ENCODE data around the gene MFAP1.

The MFAP1 gene

GRCh38 chr15:43776718-43777266 is 47.7 kb downstream of the MFAP1 start, which contains the start of gene ELL3:
TSS of gene ELL3 (minus strand) at chr15:43776966. CDS start at chr15:43776901, 65 bp downstream.
- DNase-seq (ENCODE audit: low read depth in 2 of 2), result peak; percentile 51 to 69

- DNase-seq (ENCODE audit: low read depth in 2 of 2), result no peak
These were observed 48.3 kb downstream of the MFAP1 start for GRCh38 chr15:43776101-43776717.

- DNase-seq (ENCODE audit: low read depth in 2 of 2), result no peak
These were observed 49.0 kb downstream of the MFAP1 start for GRCh38 chr15:43775411-43775965.

GRCh38 chr15:43774062-43774461 is 50.4 kb downstream of the MFAP1 start:
- DNase-seq (ENCODE audit: low read depth in 2 of 2), result no peak

GRCh38 chr15:43772624-43773023 is 51.9 kb downstream of the MFAP1 start:
- DNase-seq (ENCODE audit: low read depth in 2 of 2), result no peak

- DNase-seq (ENCODE audit: low read depth in 2 of 2), result no peak
These were observed 52.7 kb downstream of the MFAP1 start for GRCh38 chr15:43771816-43772215.

GRCh38 chr15:43769584-43770228 is 54.8 kb downstream of the MFAP1 start:
- no peak for DNase-seq (ENCODE audit: low read depth in 2 of 2)

- no peak for DNase-seq (ENCODE audit: low read depth in 2 of 2)
These were observed 60.6 kb downstream of the MFAP1 start for GRCh38 chr15:43763819-43764446.

- DNase-seq (ENCODE audit: low read depth in 2 of 2), result no peak
These were observed 61.7 kb downstream of the MFAP1 start for GRCh38 chr15:43762824-43763223.
